ENCODE data around the gene POLL.

POLL gene

GRCh38 chr10:101575091-101575490 is 13.0 kb downstream of the POLL start:
- in situ Hi-C loops (cut with HindIII; ENCODE audit: low sequenced_read_pairs) = no loop called here

- in situ Hi-C loops (cut with HindIII; ENCODE audit: low sequenced_read_pairs) = no loop called here
Observed at GRCh38 chr10:101573885-101574753, 13.9 kb downstream of the POLL start.

GRCh38 chr10:101572785-101573184 is 15.3 kb downstream of the POLL start:
- in situ Hi-C loops (cut with HindIII; ENCODE audit: low sequenced_read_pairs) = no loop called here

- in situ Hi-C loops (cut with HindIII; ENCODE audit: low sequenced_read_pairs) = no loop called here
Observed at GRCh38 chr10:101572126-101572525, 15.9 kb downstream of the POLL start.

- in situ Hi-C loops (cut with HindIII; ENCODE audit: low sequenced_read_pairs) = no loop called here
Observed at GRCh38 chr10:101571271-101571925, 16.7 kb downstream of the POLL start.

- in situ Hi-C loops (cut with HindIII; ENCODE audit: low sequenced_read_pairs) = no loop called here
Observed at GRCh38 chr10:101570428-101571270, 17.4 kb downstream of the POLL start.

GRCh38 chr10:101569622-101570427 is 18.2 kb downstream of the POLL start:
- in situ Hi-C loops (cut with HindIII; ENCODE audit: low sequenced_read_pairs) = no loop called here

- in situ Hi-C loops (cut with HindIII; ENCODE audit: low sequenced_read_pairs) = no loop called here
Observed at GRCh38 chr10:101569323-101569621, 18.8 kb downstream of the POLL start.

GRCh38 chr10:101568054-101568745 is 19.9 kb downstream of the POLL start:
- in situ Hi-C loops (cut with HindIII; ENCODE audit: low sequenced_read_pairs) = no loop called here

- in situ Hi-C loops (cut with HindIII; ENCODE audit: low sequenced_read_pairs) = no loop called here
Observed at GRCh38 chr10:101567165-101568006, 20.7 kb downstream of the POLL start.

- in situ Hi-C loops (cut with HindIII; ENCODE audit: low sequenced_read_pairs) = no loop called here
Observed at GRCh38 chr10:101566333-101567164, 21.5 kb downstream of the POLL start.

GRCh38 chr10:101565936-101566332 is 22.1 kb downstream of the POLL start:
- in situ Hi-C loops (cut with HindIII; ENCODE audit: low sequenced_read_pairs) = no loop called here

GRCh38 chr10:101565370-101565900 is 22.6 kb downstream of the POLL start:
- in situ Hi-C loops (cut with HindIII; ENCODE audit: low sequenced_read_pairs) = no loop called here

GRCh38 chr10:101564490-101564991 is 23.5 kb downstream of the POLL start:
- in situ Hi-C loops (cut with HindIII; ENCODE audit: low sequenced_read_pairs) = no loop called here

- in situ Hi-C loops (cut with HindIII; ENCODE audit: low sequenced_read_pairs) = no loop called here
Observed at GRCh38 chr10:101563497-101564040, 24.5 kb downstream of the POLL start.

GRCh38 chr10:101563007-101563406 is 25.1 kb downstream of the POLL start:
- in situ Hi-C loops (cut with HindIII; ENCODE audit: low sequenced_read_pairs) = no loop called here

GRCh38 chr10:101562231-101562630 is 25.8 kb downstream of the POLL start:
- in situ Hi-C loops (cut with HindIII; ENCODE audit: low sequenced_read_pairs) = no loop called here

Measured in DLD1 (cell line).